Measurements from ENCODE around the gene PTPN9.
"Not testable (repeated sequence)": the region's sequence is repeated elsewhere in the genome, so short reads cannot be mapped to it uniquely, and the experiment has no call there.

PTPN9 gene

DNA sequence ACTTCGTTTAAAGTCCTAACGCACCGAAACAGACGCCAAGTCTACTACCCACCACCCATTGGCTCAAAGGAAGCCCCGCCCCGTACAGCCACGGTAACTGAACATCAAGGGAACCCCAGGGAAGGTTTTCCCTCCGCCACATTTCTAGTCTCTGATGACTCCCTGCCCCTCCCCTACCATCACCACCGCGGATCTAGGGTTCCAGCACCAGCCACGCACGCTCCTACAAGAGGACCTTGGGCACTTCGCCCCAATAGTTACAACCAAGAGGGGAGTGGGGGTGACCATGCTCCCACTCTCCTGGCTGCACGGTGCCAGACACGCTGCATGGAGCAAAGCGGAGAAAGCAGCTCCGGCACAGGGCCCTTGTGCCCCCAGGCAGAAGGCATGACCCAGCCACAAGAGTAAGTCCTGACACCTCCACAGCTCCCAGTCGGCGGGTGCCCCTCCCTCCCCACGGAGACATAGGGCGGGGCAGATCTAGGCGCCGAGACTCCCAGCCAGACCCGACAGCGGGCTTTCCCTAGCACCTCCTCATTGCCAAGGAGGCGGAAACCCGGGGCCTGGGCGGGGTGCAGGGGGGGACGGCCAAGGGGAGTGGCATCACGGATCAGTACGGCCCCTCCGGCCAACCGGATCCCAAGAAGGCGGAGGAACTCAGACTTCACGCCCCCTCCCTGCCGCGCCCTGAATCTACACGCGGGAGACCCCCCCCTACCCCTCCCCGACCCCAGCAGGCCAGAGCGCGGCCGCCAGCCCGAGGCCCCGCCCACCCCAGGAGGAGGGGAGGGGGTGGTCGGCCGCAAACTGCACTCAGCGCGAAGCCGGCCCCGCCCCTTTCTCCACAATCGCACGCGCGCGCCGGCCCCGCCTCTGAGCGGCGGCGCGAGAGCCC is 128.6 kb downstream of the PTPN9 start:
- FAIRE-seq (peak; percentile 96), DNase-seq (ENCODE audit: insufficient read length) (peak; percentile 66)
- TF ChIP-seq POLR2A (IDR thresholded peaks at IDR 0.05; ENCODE audit: low read depth, low read length): no peak
- no peak for TF ChIP-seq POLR2AphosphoS5 (IDR thresholded peaks at IDR 0.05; ENCODE audit: low read depth, low read length)
- no peak for TF ChIP-seq TAF1 (IDR thresholded peaks at IDR 0.05; ENCODE audit: borderline replicate concordance, low read depth, low read length)

DNA sequence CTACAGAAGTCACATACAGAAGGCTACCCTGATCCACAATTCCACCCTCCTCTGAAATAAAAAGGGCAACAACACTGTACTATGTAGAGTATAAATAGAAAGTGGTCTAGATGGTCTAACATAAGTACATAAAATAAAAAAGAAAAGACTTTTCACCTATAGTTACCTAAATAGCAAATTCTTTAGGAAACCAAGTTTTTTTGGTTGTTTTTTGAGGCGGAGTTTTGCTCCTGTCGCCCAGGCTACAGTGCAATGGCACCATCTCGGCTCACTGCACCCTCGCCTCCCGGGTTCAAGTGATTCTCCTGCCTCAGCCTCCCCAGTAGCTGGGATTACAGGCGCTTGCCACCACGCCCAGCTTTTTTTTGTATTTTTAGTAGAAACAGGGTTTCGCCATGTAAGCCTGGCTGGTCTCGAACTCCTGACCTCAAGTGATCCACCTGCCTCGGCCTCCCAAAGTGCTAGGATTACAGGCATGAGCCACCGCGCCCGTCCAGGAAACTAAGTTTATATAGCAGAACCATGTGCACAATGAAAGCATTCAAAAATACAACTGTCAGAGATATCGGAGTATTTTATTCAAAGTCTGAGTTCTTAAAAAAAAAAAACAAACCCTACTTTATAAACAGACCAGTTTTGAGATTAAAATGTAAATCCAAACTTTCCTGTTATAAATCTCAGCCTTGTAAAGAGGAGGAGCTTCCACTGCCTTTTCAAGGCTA is 129.4 kb downstream of the PTPN9 start:
- no peak for FAIRE-seq
- no peak for DNase-seq (ENCODE audit: insufficient read length)
- no peak for TF ChIP-seq POLR2A (IDR thresholded peaks at IDR 0.05; ENCODE audit: low read depth, low read length)
- no peak for TF ChIP-seq POLR2AphosphoS5 (IDR thresholded peaks at IDR 0.05; ENCODE audit: low read depth, low read length)
- TF ChIP-seq TAF1 (IDR thresholded peaks at IDR 0.05; ENCODE audit: borderline replicate concordance, low read depth, low read length): no peak

DNA sequence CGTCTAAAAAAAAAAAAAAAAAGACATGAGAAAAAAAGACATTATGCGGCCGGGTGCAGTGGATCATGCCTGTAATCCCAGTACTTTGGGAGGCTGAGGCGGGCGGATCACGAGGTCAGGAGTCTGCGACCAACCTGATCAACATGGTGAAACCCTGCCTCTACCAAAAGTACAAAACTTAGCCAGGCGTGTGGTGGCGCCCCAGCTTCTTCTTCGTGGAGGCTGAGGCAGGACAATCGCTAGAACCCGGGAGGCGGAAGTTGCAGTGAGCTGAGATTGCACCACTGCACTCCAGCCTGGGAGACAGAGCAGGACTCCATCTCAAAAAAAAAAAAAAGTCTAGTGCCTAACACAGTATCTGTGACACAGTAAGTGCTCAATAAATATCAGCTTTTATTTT is 130.9 kb downstream of the PTPN9 start:
- FAIRE-seq; DNase-seq (ENCODE audit: insufficient read length): not testable (repeated sequence)

DNA sequence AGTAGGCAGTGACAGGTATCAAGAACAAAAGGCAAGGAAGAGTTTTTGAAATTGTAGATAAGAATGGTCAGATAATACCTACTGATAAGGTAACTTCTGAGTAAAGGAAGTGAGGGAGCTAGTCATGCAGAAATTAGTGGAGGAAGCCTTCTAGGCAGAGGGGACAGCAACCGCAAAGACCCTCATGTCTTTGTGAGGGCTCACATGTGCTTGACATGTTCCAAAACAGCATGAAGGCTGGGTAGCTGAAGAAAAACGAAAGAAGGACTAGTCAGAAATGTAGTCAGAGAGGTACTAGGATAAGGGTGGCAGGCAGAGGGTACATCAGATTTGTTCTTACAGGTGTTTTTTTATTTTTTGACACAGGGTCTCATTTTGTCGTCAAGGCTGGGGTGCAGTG is 133.0 kb downstream of the PTPN9 start:
- TF ChIP-seq TAF1 (IDR thresholded peaks at IDR 0.05; ENCODE audit: borderline replicate concordance, low read depth, low read length): no peak
- TF ChIP-seq POLR2AphosphoS5 (IDR thresholded peaks at IDR 0.05; ENCODE audit: low read depth, low read length): no peak
- no peak for TF ChIP-seq POLR2A (IDR thresholded peaks at IDR 0.05; ENCODE audit: low read depth, low read length)
- no peak for DNase-seq (ENCODE audit: insufficient read length)
- FAIRE-seq: peak; percentile 5

DNA sequence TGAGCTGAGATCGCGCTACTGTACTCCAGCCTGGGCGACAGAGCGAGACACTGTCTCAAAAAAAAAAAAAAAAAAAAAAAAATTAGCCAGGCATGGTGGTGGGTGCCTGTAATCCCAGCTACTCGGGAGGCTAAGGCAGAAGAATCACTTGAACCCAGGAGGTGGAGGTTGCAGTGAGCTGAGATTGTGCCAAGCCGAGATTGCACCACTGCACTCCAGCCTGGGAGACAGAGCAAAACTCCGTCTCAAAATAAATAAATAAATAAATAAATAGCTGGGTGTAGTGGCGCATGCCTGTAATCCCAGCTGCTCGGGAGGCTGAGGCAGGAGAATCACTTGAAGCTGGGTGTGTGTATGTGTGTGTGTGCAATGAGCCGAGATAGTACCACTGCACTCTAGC is 133.8 kb downstream of the PTPN9 start:
- DNase-seq (ENCODE audit: insufficient read length); FAIRE-seq: not testable (repeated sequence)

DNA sequence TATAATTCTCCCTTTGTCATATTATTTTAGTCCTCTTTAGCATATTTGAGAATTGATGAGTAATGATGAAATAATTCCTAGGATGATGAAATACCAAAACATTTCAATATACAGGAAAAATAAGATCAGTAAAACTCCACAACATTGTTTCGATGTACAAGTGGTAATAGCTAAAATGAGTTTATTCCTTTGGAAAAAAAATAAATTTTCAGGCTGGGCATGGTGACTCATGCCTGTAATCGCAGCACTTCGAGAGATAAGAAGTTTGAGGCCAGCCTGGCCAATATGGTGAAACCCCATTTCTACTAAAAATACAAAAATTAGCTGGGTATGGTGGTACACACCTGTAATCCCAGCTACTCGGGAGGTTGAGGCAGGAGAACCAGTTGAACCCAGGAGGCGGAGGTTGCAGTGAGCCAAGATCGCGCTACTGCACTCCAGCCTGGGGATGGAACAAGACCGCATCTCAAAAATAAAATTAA is 135.1 kb downstream of the PTPN9 start:
- FAIRE-seq; DNase-seq (ENCODE audit: insufficient read length): not testable (repeated sequence)

DNA sequence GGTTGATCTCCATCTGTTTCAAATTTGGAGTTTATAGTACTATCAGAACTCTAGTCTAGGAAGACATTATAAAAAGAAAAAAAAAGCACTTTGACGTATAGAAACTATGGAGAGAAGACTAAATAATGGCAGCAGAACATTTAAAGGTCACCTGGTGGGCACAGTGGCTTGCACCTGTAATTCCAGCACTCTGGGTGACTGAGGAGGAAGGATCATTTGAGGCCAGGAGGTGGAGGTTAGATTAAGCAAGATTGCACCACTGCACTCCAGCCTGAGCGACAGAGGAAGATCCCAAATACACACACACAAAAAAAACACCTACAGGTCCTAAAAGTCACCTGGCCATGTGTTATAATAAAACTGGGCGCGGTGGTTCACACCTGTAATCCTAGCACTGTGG is 141.4 kb downstream of the PTPN9 start:
- no peak for TF ChIP-seq TAF1 (IDR thresholded peaks at IDR 0.05; ENCODE audit: borderline replicate concordance, low read depth, low read length)
- no peak for TF ChIP-seq POLR2AphosphoS5 (IDR thresholded peaks at IDR 0.05; ENCODE audit: low read depth, low read length)
- no peak for TF ChIP-seq POLR2A (IDR thresholded peaks at IDR 0.05; ENCODE audit: low read depth, low read length)
- no peak for FAIRE-seq
- no peak for DNase-seq (ENCODE audit: insufficient read length)

DNA sequence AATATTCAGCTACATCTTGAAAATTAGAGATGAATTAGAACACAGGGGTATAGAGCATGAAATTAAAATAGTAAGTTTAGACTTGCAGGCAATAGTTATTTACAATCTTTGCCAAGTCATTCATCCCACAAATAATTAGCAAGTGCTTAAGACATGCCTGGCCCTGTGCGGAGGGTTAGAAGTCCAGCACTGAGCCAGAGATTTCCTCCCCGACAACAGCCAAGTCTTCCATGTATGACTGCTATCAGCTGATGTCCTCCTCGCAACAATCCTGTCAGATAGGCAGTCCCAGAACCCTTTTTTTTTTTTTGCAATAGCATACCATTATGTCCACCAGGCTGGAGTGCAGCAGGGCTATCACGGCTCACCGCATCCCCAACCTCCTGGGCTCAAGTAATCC is 142.2 kb downstream of the PTPN9 start:
- DNase-seq (ENCODE audit: insufficient read length) (no peak), FAIRE-seq (no peak)
- TF ChIP-seq TAF1 (IDR thresholded peaks at IDR 0.05; ENCODE audit: borderline replicate concordance, low read depth, low read length) (no peak), POLR2AphosphoS5 (IDR thresholded peaks at IDR 0.05; ENCODE audit: low read depth, low read length) (no peak), POLR2A (IDR thresholded peaks at IDR 0.05; ENCODE audit: low read depth, low read length) (no peak)

DNA sequence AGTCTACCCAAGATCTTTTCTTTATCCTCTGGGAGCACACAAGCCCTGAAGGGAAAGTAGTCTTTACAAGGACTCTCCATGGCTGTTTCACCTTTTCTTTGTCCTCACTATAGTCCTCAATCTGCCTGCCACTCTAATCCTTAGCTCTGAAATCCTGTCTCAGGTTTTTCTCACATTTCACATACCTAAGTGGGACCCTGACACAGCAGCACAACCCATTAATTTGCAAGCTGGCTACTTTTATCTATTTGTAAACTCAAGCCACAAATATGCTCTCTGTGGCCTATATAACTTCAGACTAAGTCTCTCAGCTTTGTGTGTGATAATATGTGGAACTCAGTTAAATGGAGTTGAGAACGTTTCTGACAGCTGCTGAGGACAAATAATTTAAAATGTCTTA is 147.4 kb downstream of the PTPN9 start:
- no peak for TF ChIP-seq TAF1 (IDR thresholded peaks at IDR 0.05; ENCODE audit: borderline replicate concordance, low read depth, low read length)
- no peak for TF ChIP-seq POLR2A (IDR thresholded peaks at IDR 0.05; ENCODE audit: low read depth, low read length)
- no peak for TF ChIP-seq POLR2AphosphoS5 (IDR thresholded peaks at IDR 0.05; ENCODE audit: low read depth, low read length)
- FAIRE-seq: no peak
- DNase-seq (ENCODE audit: insufficient read length): no peak

DNA sequence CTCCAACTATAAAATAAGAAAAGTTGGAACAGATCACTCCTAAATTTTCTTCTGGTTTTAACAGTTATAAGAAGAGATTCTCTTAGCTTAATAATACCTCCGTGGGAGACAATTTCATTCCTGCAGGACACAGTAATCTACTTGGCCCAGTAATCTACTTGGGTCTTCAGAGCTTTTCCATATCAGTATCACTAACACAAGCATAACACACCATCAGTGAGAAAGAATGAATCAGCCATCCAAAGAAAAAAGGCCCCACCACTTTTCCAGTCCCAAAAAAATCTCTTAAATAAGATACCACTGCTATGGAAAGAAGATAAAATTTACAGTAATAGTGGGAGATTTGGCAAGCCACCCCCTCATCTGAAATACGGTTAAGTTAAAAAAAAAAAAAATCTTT is 147.8 kb downstream of the PTPN9 start:
- TF ChIP-seq POLR2AphosphoS5 (IDR thresholded peaks at IDR 0.05; ENCODE audit: low read depth, low read length): no peak
- no peak for TF ChIP-seq POLR2A (IDR thresholded peaks at IDR 0.05; ENCODE audit: low read depth, low read length)
- TF ChIP-seq TAF1 (IDR thresholded peaks at IDR 0.05; ENCODE audit: borderline replicate concordance, low read depth, low read length): no peak
- DNase-seq (ENCODE audit: insufficient read length) (no peak), FAIRE-seq (no peak)

DNA sequence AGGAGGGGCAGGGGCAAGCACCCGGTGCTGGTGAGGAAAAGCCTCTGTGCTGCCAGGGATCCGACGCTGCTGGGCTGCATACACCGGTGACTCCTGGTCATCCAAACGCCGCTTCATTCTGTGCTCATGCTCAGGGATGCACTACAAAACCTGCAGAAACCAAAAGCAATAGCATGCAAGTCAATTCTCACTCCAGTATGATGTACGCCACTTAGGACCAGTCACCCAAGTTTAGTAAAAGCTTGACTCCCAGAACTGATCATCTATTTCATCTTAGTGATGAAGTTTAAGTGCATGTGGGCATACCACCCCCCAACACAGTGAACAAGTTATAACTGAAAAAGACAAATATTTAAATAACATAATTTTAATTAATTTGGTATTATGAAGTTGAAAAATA is 148.9 kb downstream of the PTPN9 start:
- FAIRE-seq: no peak
- no peak for DNase-seq (ENCODE audit: insufficient read length)
- TF ChIP-seq POLR2A (IDR thresholded peaks at IDR 0.05; ENCODE audit: low read depth, low read length): no peak
- no peak for TF ChIP-seq POLR2AphosphoS5 (IDR thresholded peaks at IDR 0.05; ENCODE audit: low read depth, low read length)
- no peak for TF ChIP-seq TAF1 (IDR thresholded peaks at IDR 0.05; ENCODE audit: borderline replicate concordance, low read depth, low read length)

DNA sequence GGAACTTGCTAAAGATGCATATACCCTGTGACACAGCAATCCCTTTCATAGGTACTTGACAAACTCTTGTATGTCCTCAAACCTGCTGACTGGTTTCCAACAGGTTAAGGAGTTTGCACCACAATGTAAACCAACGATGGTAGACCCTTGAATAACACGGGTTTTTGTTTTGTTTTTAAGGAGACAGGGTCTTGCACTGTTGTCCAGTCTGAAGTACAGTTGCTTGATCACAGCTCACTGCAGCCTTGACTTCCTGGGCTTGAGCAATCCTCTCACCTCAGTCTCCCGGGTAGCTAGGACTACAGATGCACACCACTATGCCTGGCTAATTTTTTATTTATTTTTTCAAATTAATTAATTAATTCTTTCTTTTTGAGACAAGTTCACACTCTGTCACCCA is 151.0 kb downstream of the PTPN9 start:
- DNase-seq (ENCODE audit: insufficient read length) (no peak), FAIRE-seq (no peak)
- TF ChIP-seq POLR2AphosphoS5 (IDR thresholded peaks at IDR 0.05; ENCODE audit: low read depth, low read length) (no peak), POLR2A (IDR thresholded peaks at IDR 0.05; ENCODE audit: low read depth, low read length) (no peak), TAF1 (IDR thresholded peaks at IDR 0.05; ENCODE audit: borderline replicate concordance, low read depth, low read length) (no peak)
